Caki2 (cell line): ENCODE data around the gene CCS. TPM values are rescaled to one million over a fixed set of nuclear protein-coding genes. Genes with fewer than 3 reads are reported as not detected.

Source experiments
- DNase-seq: peaks from one replicate; pipeline ENCODE4 v3.0.0-alpha.2; 2015; ENCODE audit warnings: low read depth
- in situ Hi-C: cut with HindIII; loops from 2 replicates; pipeline ENCODE4 v1.10.0; 2016; ENCODE audit warnings: low sequenced_read_pairs, low pct_unique_long_range_greater_than_20kb, mixed read lengths
- total RNA-seq: library from RNA; depleted of rRNA; stranded (reverse); fragments of >200 nt; shearing (Covaris generic); gene quantifications from 2 replicates; pipeline ENCODE4 v1.2.3, GENCODE V29; 2014; ENCODE audit warnings: low replicate concordance

The CCS gene
- total RNA-seq, 1 experiment from 2014 or later = 38.1 TPM

- no peak for DNase-seq
- in situ Hi-C loops = no loop called here
These were observed 33.7 kb upstream of the CCS start for GRCh38 chr11:66559142-66559865.

GRCh38 chr11:66559866-66560676, 32.9 kb upstream of the CCS start:
- DNase-seq = no peak

GRCh38 chr11:66561178-66561974, 31.6 kb upstream of the CCS start:
- in situ Hi-C loops = no loop called here
- DNase-seq = no peak

More at GRCh38 chr11:66559866-66560676, 32.9 kb upstream of the CCS start:
- in situ Hi-C loops = no loop called here

GRCh38 chr11:66561975-66562248, 31.1 kb upstream of the CCS start:
- DNase-seq = no peak
- in situ Hi-C loops = no loop called here

GRCh38 chr11:66562275-66562674, 30.7 kb upstream of the CCS start:
- no peak for DNase-seq
- in situ Hi-C loops = no loop called here

GRCh38 chr11:66562907-66563583, 29.9 kb upstream of the CCS start:
- no peak for DNase-seq
- in situ Hi-C loops = no loop called here

GRCh38 chr11:66563832-66564231, 29.2 kb upstream of the CCS start:
- no peak for DNase-seq
- in situ Hi-C loops = no loop called here

- DNase-seq = no peak
- in situ Hi-C loops = no loop called here
These were observed 28.4 kb upstream of the CCS start for GRCh38 chr11:66564538-66564937.

GRCh38 chr11:66564984-66565383, 28.0 kb upstream of the CCS start:
- in situ Hi-C loops = no loop called here
- no peak for DNase-seq

GRCh38 chr11:66566221-66566620, 26.8 kb upstream of the CCS start:
- in situ Hi-C loops = no loop called here
- DNase-seq = no peak

- DNase-seq = no peak
- in situ Hi-C loops = no loop called here
These were observed 25.2 kb upstream of the CCS start for GRCh38 chr11:66567787-66568123.

- no peak for DNase-seq
- in situ Hi-C loops = no loop called here
These were observed 24.7 kb upstream of the CCS start, which contains the start of gene CTSF for GRCh38 chr11:66568124-66568916. CTSF (minus strand) TSS chr11:66568606; CDS start chr11:66568486, 120 bp downstream.

GRCh38 chr11:66569076-66569475, 23.9 kb upstream of the CCS start:
- in situ Hi-C loops = no loop called here
- DNase-seq = no peak

GRCh38 chr11:66570079-66570849, 22.7 kb upstream of the CCS start:
- no peak for DNase-seq
- in situ Hi-C loops = no loop called here

GRCh38 chr11:66570850-66571180, 22.2 kb upstream of the CCS start:
- in situ Hi-C loops = no loop called here
- DNase-seq = no peak

GRCh38 chr11:66579017-66579606, 13.9 kb upstream of the CCS start:
- in situ Hi-C loops = no loop called here
- no peak for DNase-seq

- DNase-seq = no peak
- in situ Hi-C loops = no loop called here
These were observed 12.2 kb upstream of the CCS start for GRCh38 chr11:66580803-66581202.
